ENCODE data around the gene C14orf180. TPM values are rescaled to one million over a fixed set of nuclear protein-coding genes. Genes with fewer than 3 reads are reported as not detected.

Gene C14orf180
- total RNA-seq, 1 experiment from 2014 or later: not detected

- H3K4me1 ChIP-seq (ENCODE audit: insufficient read depth, low read length, poor library complexity, severe bottlenecking): no peaks in the 10 kb centered on the region
- CTCF ChIA-PET: no interaction called here
- no peaks in the 10 kb centered on the region for H3K9me3 ChIP-seq (ENCODE audit: low read depth, low read length, poor library complexity, severe bottlenecking)
- no peak for TF ChIP-seq CTCF (conservative IDR thresholded peaks at IDR 0.05; ENCODE audit: low read depth, low read length)
- TF ChIP-seq EZH2 (IDR thresholded peaks at IDR 0.05; ENCODE audit: borderline replicate concordance, low read depth, low read length, poor library complexity, severe bottlenecking): no peak
- H3K27me3 ChIP-seq (replicated peaks; ENCODE audit: insufficient read depth, low read depth, low read length, poor library complexity): no peaks in the 10 kb centered on the region
- DNase-seq (ENCODE audit: low spot score): no peak
- H3K27ac ChIP-seq (ENCODE audit: low read depth, low read length, poor library complexity, severe bottlenecking): no peak overlapping the region
- H3K36me3 ChIP-seq (ENCODE audit: insufficient read depth, low read length, poor library complexity, severe bottlenecking): no peaks in the 10 kb centered on the region
- intact Hi-C loops (cut with micrococcal nuclease; ENCODE audit: unreplicated experiment): no loop called here
- BruUV-seq (replicated peaks): no TSS peak
- POLR2A ChIA-PET (ENCODE audit: low non-redundant PET): no interaction called here
- H3K4me3 ChIP-seq (ENCODE audit: low read depth, low read length, poor library complexity, severe bottlenecking): no peak overlapping the region
Measured at GRCh38 chr14:104588066-104588857, 8.7 kb downstream of the C14orf180 start.

- H3K4me3 ChIP-seq (ENCODE audit: low read depth, low read length, poor library complexity, severe bottlenecking): no peak overlapping the region
- DNase-seq (ENCODE audit: low spot score): no peak
- ChIA-PET CTCF (no interaction called here), POLR2A (ENCODE audit: low non-redundant PET) (no interaction called here)
- H3K27me3 ChIP-seq (replicated peaks; ENCODE audit: insufficient read depth, low read depth, low read length, poor library complexity): no peaks in the 10 kb centered on the region
- no TSS peak for BruUV-seq (replicated peaks)
- H3K27ac ChIP-seq (ENCODE audit: low read depth, low read length, poor library complexity, severe bottlenecking): no peak overlapping the region
- intact Hi-C loops (cut with micrococcal nuclease; ENCODE audit: unreplicated experiment): no loop called here
- no peaks in the 10 kb centered on the region for H3K36me3 ChIP-seq (ENCODE audit: insufficient read depth, low read length, poor library complexity, severe bottlenecking)
- H3K4me1 ChIP-seq (ENCODE audit: insufficient read depth, low read length, poor library complexity, severe bottlenecking): no peaks in the 10 kb centered on the region
- no peaks in the 10 kb centered on the region for H3K9me3 ChIP-seq (ENCODE audit: low read depth, low read length, poor library complexity, severe bottlenecking)
- TF ChIP-seq EZH2 (IDR thresholded peaks at IDR 0.05; ENCODE audit: borderline replicate concordance, low read depth, low read length, poor library complexity, severe bottlenecking) (no peak), CTCF (conservative IDR thresholded peaks at IDR 0.05; ENCODE audit: low read depth, low read length) (no peak)
Measured at GRCh38 chr14:104589338-104590195, 10.0 kb downstream of the C14orf180 start.

- H3K27me3 ChIP-seq (replicated peaks; ENCODE audit: insufficient read depth, low read depth, low read length, poor library complexity): no peaks in the 10 kb centered on the region
- H3K4me3 ChIP-seq (ENCODE audit: low read depth, low read length, poor library complexity, severe bottlenecking): no peak overlapping the region
- TF ChIP-seq CTCF (conservative IDR thresholded peaks at IDR 0.05; ENCODE audit: low read depth, low read length): no peak
- no peak for TF ChIP-seq EZH2 (IDR thresholded peaks at IDR 0.05; ENCODE audit: borderline replicate concordance, low read depth, low read length, poor library complexity, severe bottlenecking)
- BruUV-seq (replicated peaks): no TSS peak
- intact Hi-C loops (cut with micrococcal nuclease; ENCODE audit: unreplicated experiment): no loop called here
- POLR2A ChIA-PET (ENCODE audit: low non-redundant PET): no interaction called here
- no peak overlapping the region for H3K27ac ChIP-seq (ENCODE audit: low read depth, low read length, poor library complexity, severe bottlenecking)
- no peak for DNase-seq (ENCODE audit: low spot score)
- CTCF ChIA-PET: no interaction called here
- no peaks in the 10 kb centered on the region for H3K36me3 ChIP-seq (ENCODE audit: insufficient read depth, low read length, poor library complexity, severe bottlenecking)
- no peaks in the 10 kb centered on the region for H3K9me3 ChIP-seq (ENCODE audit: low read depth, low read length, poor library complexity, severe bottlenecking)
- no peaks in the 10 kb centered on the region for H3K4me1 ChIP-seq (ENCODE audit: insufficient read depth, low read length, poor library complexity, severe bottlenecking)
Measured at GRCh38 chr14:104590240-104590965, 10.8 kb downstream of the C14orf180 start.

Data from A673 (cell line).